K562 (cell line): ENCODE data around the gene CDCP1. TPM values are rescaled to one million over a fixed set of nuclear protein-coding genes. Genes with fewer than 3 reads are reported as not detected.

Experiments
- ATAC-seq: fragments of 200-7000 bp; cut with Tn5 transposase; 3 replicates; pipeline ENCODE4 v1.9.1; 2020; ENCODE audit warnings: moderate library complexity
- BruUV-seq: library from RNA; stranded (reverse); fragments of 400-500 nt; replicated peaks from 2 replicates; lab custom pipeline; 2021; lab: Mats Ljungman, UMichigan
- CTCF ChIA-PET: fragments of 300-600 bp; formaldehyde crosslinking; extraction: SDS; loops from one replicate; lab custom pipeline; 2021; ENCODE audit warnings: low intra/inter-chr PET ratio; lab: Yijun Ruan, JAX
- POLR2A ChIA-PET: fragments of 300-600, 350-650 bp; sonication (Branson Sonifier 250); formaldehyde crosslinking; extraction: SDS; loops from one replicate; lab custom pipeline; 2021; ENCODE audit warnings: antibody characterized with exemption, inconsistent platforms; lab: Yijun Ruan, JAX
- DNase-seq, 4 experiments: peaks; one replicate each; pipeline versions ENCODE4 v3.0.0 to v3.0.0-alpha.2; 2011 to 2018; ENCODE audit warnings: low spot score in 3 of 4, mixed read lengths in 3 of 4; ENCODE audit errors: extremely low read depth in 1 of 4
- FAIRE-seq: peaks from 2 replicates; lab custom pipeline; 2011; peaks lifted over from hg19 to GRCh38; lab: Jason Lieb, UNC
- H2AFZ ChIP-seq: 2 replicates; pipeline ENCODE4 v1.6.0; 2011; ENCODE audit warnings: low read depth, low read length, control low read depth, inconsistent platforms
- H3K27ac ChIP-seq: fragments of 200-600 bp; 3 replicates; pipeline ENCODE4 v1.8.0; 2011; ENCODE audit warnings: low read depth, mild to moderate bottlenecking, control low read depth, inconsistent platforms, low read length, moderate library complexity, mixed read lengths; ENCODE audit errors: extremely low read depth
- H3K27me3 ChIP-seq, 2 experiments: fragments of 300-600 bp in 1 of 2; 2 replicates in 1 of 2; 3 replicates in 1 of 2; pipeline versions ENCODE4 v1.6.0 to v1.8.0; 2011; ENCODE audit warnings: inconsistent platforms in 2 of 2, low read length in 2 of 2, mild to moderate bottlenecking in 1 of 2, mixed read lengths in 1 of 2, moderate library complexity in 1 of 2; ENCODE audit not compliant: control insufficient read depth in 2 of 2, insufficient read depth in 2 of 2
- H3K36me3 ChIP-seq: fragments of 300-600 bp; 3 replicates; pipeline ENCODE4 v1.8.0; 2011; ENCODE audit warnings: mild to moderate bottlenecking, low read length, inconsistent platforms; ENCODE audit not compliant: control insufficient read depth, insufficient read depth
- H3K4me1 ChIP-seq, 2 experiments: fragments of 200-600 bp in 1 of 2; replicated peaks in 1 of 2; 2 replicates in 1 of 2; 3 replicates in 1 of 2; pipeline versions ENCODE4 v1.5.1 to v1.8.0; 2011; ENCODE audit warnings: inconsistent platforms in 2 of 2, low read length in 2 of 2, mild to moderate bottlenecking in 1 of 2, mixed read lengths in 1 of 2, moderate library complexity in 1 of 2; ENCODE audit not compliant: control insufficient read depth in 2 of 2, insufficient read depth in 2 of 2
- H3K4me2 ChIP-seq: 2 replicates; pipeline ENCODE4 v1.6.1; 2011; ENCODE audit warnings: low read length, control low read depth, inconsistent platforms, mixed read lengths; ENCODE audit not compliant: insufficient read depth
- H3K4me3 ChIP-seq: fragments of 200-600 bp; sonication (generic), shearing (Covaris generic); 2 replicates; pipeline ENCODE4 v1.5.1; 2016; ENCODE audit warnings: control low read depth, inconsistent platforms
- H3K79me2 ChIP-seq: fragments of 200-600 bp; 3 replicates; pipeline ENCODE4 v1.8.0; 2011; ENCODE audit warnings: low read length, inconsistent platforms; ENCODE audit not compliant: control insufficient read depth, insufficient read depth
- H3K9ac ChIP-seq, 2 experiments: 2 replicates each; pipeline versions ENCODE4 v1.6.0 to v1.6.1; 2011; ENCODE audit warnings: low read depth in 2 of 2, low read length in 2 of 2, control low read depth in 1 of 2, inconsistent platforms in 1 of 2, mild to moderate bottlenecking in 1 of 2, mixed read lengths in 1 of 2; ENCODE audit not compliant: insufficient read depth in 1 of 2
- H3K9me1 ChIP-seq: one replicate; pipeline ENCODE4 v1.6.0; 2011; ENCODE audit warnings: inconsistent platforms, mild to moderate bottlenecking, low read length, moderate library complexity; ENCODE audit not compliant: control insufficient read depth, insufficient read depth
- H3K9me3 ChIP-seq: replicated peaks from 2 replicates; pipeline ENCODE4 v1.5.1; 2011; ENCODE audit warnings: low read depth, low read length, inconsistent platforms; ENCODE audit not compliant: control insufficient read depth, insufficient read depth
- H4K20me1 ChIP-seq: replicated peaks from 2 replicates; pipeline ENCODE4 v1.6.1; 2011; ENCODE audit warnings: low read length, inconsistent platforms, mixed read lengths; ENCODE audit not compliant: control insufficient read depth, insufficient read depth
- ADNP ChIP-seq: fragments of 200-800 bp; sonication (Bioruptor generic); IDR thresholded peaks from 2 replicates; pipeline ENCODE4 v1.6.1; 2016; ENCODE audit warnings: missing genetic modification characterization, missing compliant biosample characterization
- DDX20 ChIP-seq: fragments of 450-650 bp; IDR thresholded peaks from 2 replicates; pipeline ENCODE4 v1.6.1; 2016; ENCODE audit warnings: missing genetic modification characterization, low read depth, mild to moderate bottlenecking, missing compliant biosample characterization, moderate library complexity
- HOXB6 ChIP-seq: fragments of 250-450 bp; sonication (Bioruptor Pico); IDR thresholded peaks from 2 replicates; pipeline ENCODE4 v1.5.1; 2022; ENCODE audit warnings: mild to moderate bottlenecking, borderline replicate concordance
- KLF13 ChIP-seq: fragments of 450-650 bp; IDR thresholded peaks from 2 replicates; pipeline ENCODE4 v1.6.1; 2016; ENCODE audit warnings: missing genetic modification characterization, low read depth, mild to moderate bottlenecking, missing compliant biosample characterization, moderate library complexity, borderline replicate concordance
- MAZ ChIP-seq, 2 experiments: fragments of 450-650 bp in 1 of 2; sonication (generic) in 1 of 2; formaldehyde crosslinking; IDR thresholded peaks in 1 of 2; conservative IDR thresholded peaks in 1 of 2; 2 replicates each; pipeline versions ENCODE4 v1.4.0 to v1.5.0; 2020; ENCODE audit warnings: mild to moderate bottlenecking in 1 of 2, missing genetic modification reagents in 1 of 2
- MECOM ChIP-seq: fragments of 250-450 bp; sonication (Bioruptor Pico); IDR thresholded peaks from 2 replicates; pipeline ENCODE4 v1.8.0; 2022; ENCODE audit warnings: inconsistent platforms
- MYNN ChIP-seq, 2 experiments: sonication (generic); formaldehyde crosslinking in 1 of 2; IDR thresholded peaks; 2 replicates each; pipeline versions ENCODE4 v1.5.0 to v1.6.1; 2016 to 2020; ENCODE audit warnings: antibody characterized with exemption in 1 of 2, missing genetic modification reagents in 1 of 2
- NBN ChIP-seq: fragments of 450-650 bp; IDR thresholded peaks from 2 replicates; pipeline ENCODE4 v1.6.1; 2016; ENCODE audit warnings: low read depth, mild to moderate bottlenecking
- NR4A1 ChIP-seq, 2 experiments: fragments of 250-450 bp in 1 of 2; fragments of 450-650 bp in 1 of 2; sonication (Bioruptor Pico) in 1 of 2; IDR thresholded peaks; 2 replicates each; pipeline versions ENCODE4 v1.4.0 to v1.6.1; 2016 to 2020; ENCODE audit warnings: mild to moderate bottlenecking in 2 of 2, missing compliant biosample characterization in 1 of 2, missing genetic modification characterization in 1 of 2, moderate library complexity in 1 of 2
- NUFIP1 ChIP-seq: fragments of 450-650 bp; IDR thresholded peaks from 2 replicates; pipeline ENCODE4 v1.6.1; 2018; ENCODE audit not compliant: partially characterized antibody
- RAD21 ChIP-seq, 2 experiments: fragments of 250-450 bp in 1 of 2; fragments of 450-650 bp in 1 of 2; sonication (Bioruptor Pico) in 1 of 2; formaldehyde crosslinking in 1 of 2; IDR thresholded peaks in 1 of 2; conservative IDR thresholded peaks in 1 of 2; 2 replicates each; pipeline versions ENCODE4 v1.4.0 to v1.8.0; 2020 to 2022; ENCODE audit warnings: mild to moderate bottlenecking in 2 of 2, moderate library complexity in 1 of 2
- SIN3B ChIP-seq: fragments of 450-650 bp; IDR thresholded peaks from 2 replicates; pipeline ENCODE4 v1.6.1; 2017; ENCODE audit warnings: low read depth, mild to moderate bottlenecking, moderate library complexity
- SMAD4 ChIP-seq: fragments of 250-450 bp; sonication (Bioruptor Pico); conservative IDR thresholded peaks from 2 replicates; pipeline ENCODE4 v1.8.0; 2021; ENCODE audit warnings: inconsistent platforms, mild to moderate bottlenecking, moderate library complexity
- TCF3 ChIP-seq: sonication (generic); formaldehyde crosslinking; IDR thresholded peaks from 2 replicates; pipeline ENCODE4 v1.4.0; 2020; ENCODE audit warnings: mild to moderate bottlenecking, missing genetic modification reagents
- ZNF384 ChIP-seq: IDR thresholded peaks from 2 replicates; pipeline ENCODE4 v1.6.1; 2012; ENCODE audit warnings: low read depth, low read length, improper control_type of control experiment
- ZNF445 ChIP-seq: fragments of 250-450 bp; sonication (Bioruptor Pico); IDR thresholded peaks from 2 replicates; pipeline ENCODE4 v1.4.0; 2020; ENCODE audit warnings: low read depth, mild to moderate bottlenecking, moderate library complexity
- ZNF561 ChIP-seq: fragments of 450-650 bp; formaldehyde crosslinking; conservative IDR thresholded peaks from 2 replicates; pipeline ENCODE4 v1.4.0; 2020; ENCODE audit warnings: mild to moderate bottlenecking, moderate library complexity
- WGBS: fragments of 100-300 bp; shearing (Covaris generic); methylation state at CpG from one replicate; pipeline ENCODE4 v1.1.6; 2016; ENCODE audit warnings: low coverage, mixed read lengths; ENCODE audit not compliant: insufficient coverage; ENCODE audit errors: missing lambda C conversion rate; 5-methylcytosine and 5-hydroxymethylcytosine counted together
- in situ Hi-C: fragments of 300-500 bp; cut with MboI; formaldehyde crosslinking; loops from 4 replicates; pipeline ENCODE4 v1.15.0; 2018; ENCODE audit warnings: inconsistent platforms, mixed read lengths
- intact Hi-C: fragments of 100-400 bp; cut with micrococcal nuclease; formaldehyde crosslinking; loops from 2 replicates; pipeline ENCODE4 v1.14.2; 2022
- polyA plus RNA-seq, 8 experiments: library from polyadenylated mRNA; depleted of rRNA in 4 of 8; stranded (reverse) in 5 of 8; unstranded in 3 of 8; fragments of >200 nt; fragmentation: Nextera tagmentation in 2 of 8; fragmentation: Illumina TruSeq in 1 of 8; extraction: Ambion mirVana in 2 of 8; extraction: Trizol in 1 of 8; gene quantifications; 2 replicates each; pipeline versions ENCODE4 v1.2.1 to v1.2.3, GENCODE V29; 2011 to 2014; ENCODE audit warnings: inconsistent platforms in 1 of 8, missing spikeins in 1 of 8
- total RNA-seq, 7 experiments: library from RNA; depleted of rRNA in 6 of 7; stranded (reverse); fragments of >200 nt in 6 of 7; fragmentation: Illumina TruSeq in 2 of 7; extraction: Trizol in 2 of 7; gene quantifications; 2 replicates each; pipeline versions ENCODE4 v1.2.1 to v1.2.3, GENCODE V29; 2011 to 2021; ENCODE audit warnings: low replicate concordance in 1 of 7
- TF ChIP-seq, protein P1 (sequence below): sonication (generic); formaldehyde crosslinking; IDR thresholded peaks from 2 replicates; pipeline ENCODE4 v1.8.1; 2022; ENCODE audit warnings: missing genetic modification reagents

The CDCP1 gene
- total and polyA plus RNA-seq, 9 of the 15 experiments (the other 6 are each of a cell fraction or from before 2014, with no cell fraction given), result 3.9 to 16.4 (median 5.2) TPM

DNA sequence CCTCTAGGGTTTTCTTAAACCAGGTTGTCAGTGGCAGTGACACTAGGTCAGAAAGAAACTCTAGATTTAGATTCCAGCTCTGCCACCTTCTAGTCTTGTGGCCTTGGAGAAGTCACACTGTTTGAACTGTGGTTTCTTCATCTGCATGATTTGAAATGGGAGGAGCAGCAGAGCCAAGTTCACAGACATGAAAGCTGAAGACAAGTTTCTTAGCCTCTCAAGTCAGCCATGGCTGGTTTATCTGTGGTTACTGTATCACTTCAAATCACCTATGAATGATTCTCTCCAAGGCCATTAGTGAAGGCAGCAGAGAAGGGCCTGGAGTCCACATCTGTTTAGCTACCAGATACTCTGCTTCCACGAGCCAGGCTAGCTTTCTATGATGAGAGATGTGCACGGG, 104.5 kb downstream of the CDCP1 start (continued):
- TF ChIP-seq, protein P1, sequence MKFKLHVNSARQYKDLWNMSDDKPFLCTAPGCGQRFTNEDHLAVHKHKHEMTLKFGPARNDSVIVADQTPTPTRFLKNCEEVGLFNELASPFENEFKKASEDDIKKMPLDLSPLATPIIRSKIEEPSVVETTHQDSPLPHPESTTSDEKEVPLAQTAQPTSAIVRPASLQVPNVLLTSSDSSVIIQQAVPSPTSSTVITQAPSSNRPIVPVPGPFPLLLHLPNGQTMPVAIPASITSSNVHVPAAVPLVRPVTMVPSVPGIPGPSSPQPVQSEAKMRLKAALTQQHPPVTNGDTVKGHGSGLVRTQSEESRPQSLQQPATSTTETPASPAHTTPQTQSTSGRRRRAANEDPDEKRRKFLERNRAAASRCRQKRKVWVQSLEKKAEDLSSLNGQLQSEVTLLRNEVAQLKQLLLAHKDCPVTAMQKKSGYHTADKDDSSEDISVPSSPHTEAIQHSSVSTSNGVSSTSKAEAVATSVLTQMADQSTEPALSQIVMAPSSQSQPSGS, result no peak
- no peak for TF ChIP-seq HOXB6 (CRISPR knock-in tag)

DNA sequence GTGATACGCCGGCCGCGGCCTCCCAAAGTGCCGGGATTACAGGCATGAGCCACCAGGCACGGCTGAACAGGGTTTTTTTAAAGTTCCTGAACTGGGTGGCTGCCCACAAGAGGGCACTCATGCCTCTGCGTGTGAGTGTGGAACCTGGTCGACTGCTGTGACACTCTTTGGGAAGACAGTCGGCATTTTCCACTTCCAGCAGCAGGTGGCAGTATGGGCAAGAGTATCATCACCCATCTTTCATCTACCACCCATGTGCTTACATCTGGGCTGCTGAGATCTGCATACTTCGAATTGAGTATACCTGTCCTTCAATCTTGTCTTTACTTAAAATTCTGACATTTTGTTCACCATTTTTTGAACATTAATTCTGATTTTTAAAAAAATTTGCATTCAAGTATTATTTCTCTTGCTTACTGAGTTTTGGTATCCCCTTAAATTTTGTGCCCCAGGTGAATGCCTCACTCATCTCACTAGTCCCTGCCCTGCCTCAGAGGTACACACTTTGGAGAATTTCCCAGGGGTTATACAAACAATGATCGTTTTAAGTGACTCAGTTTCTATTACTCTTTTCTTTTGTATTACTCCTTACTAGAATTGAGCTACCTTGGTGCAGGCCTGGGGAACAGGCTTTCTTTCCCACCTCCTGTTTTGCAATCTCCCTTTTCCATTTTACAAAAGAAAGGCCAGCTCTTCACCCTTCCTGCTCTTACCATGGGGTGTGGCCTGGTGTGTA, 108.3 kb downstream of the CDCP1 start:
- CTCF ChIA-PET, result interaction anchor here (0.5 to 5.4 kb wide), 28 partner anchors 17 to 1041 kb away, joined by 3 to 94 read pairs (median 5); partner anchors contain the start of gene TMEM158
- in situ Hi-C loops (loop anchor here (5.0 to 25.0 kb wide), 6 partner anchors 299 to 1374 kb away; partner anchors contain the start of genes CCR5AS and CCRL2), intact Hi-C loops (loop anchor here (2.0 to 10.0 kb wide), 5 partner anchors 471 to 1167 kb away; partner anchors contain the start of gene CCR1)
- H3K4me3 ChIP-seq, result no peak overlapping the region
- no peak overlapping the region for H3K27ac ChIP-seq
- WGBS, result 0% methylated on average over 11 of the region's 11 CpGs
- FAIRE-seq (peak; percentile 100), DNase-seq (peak; percentile 94 to 97 (median 95)), ATAC-seq (peak; percentile 92)
- H2AFZ ChIP-seq, result peak overlapping the region; percentile 67
- no peaks in the 10 kb centered on the region for H3K79me2 ChIP-seq
- no peaks in the 10 kb centered on the region for H4K20me1 ChIP-seq
- BruUV-seq, result no TSS peak
- peak overlapping the region; percentile 33; the same call in 1 of the 2 replicates for H3K4me2 ChIP-seq
- H3K4me1 ChIP-seq, result peaks cover 9 to 19% of the 10 kb centered on the region in 2 experiments
- POLR2A ChIA-PET, result interaction anchor here (0.5 to 0.7 kb wide), 4 partner anchors 53 to 805 kb away, joined by 3 read pairs; no protein-coding TSS in a partner anchor
- no peaks in the 10 kb centered on the region for H3K9me3 ChIP-seq
- peaks cover 3 to 14% of the 10 kb centered on the region in 2 experiments; a peak in 4 of 5 replicates for H3K27me3 ChIP-seq
- no peaks in the 10 kb centered on the region for H3K36me3 ChIP-seq
- H3K9ac ChIP-seq, result no peak overlapping the region
- no peaks in the 10 kb centered on the region for H3K9me1 ChIP-seq
- TF ChIP-seq SMAD4 (CRISPR knock-in tag) (0 out of 2 replicates have a peak, but pooled peaks have one; percentile 43), NUFIP1 (no peak), KLF13 (tag) (peak; percentile 54; the same call in 1 of the 2 replicates), ZNF445 (CRISPR knock-in tag) (no peak), ZNF384 (peak; percentile 94), MAZ (CRISPR knock-in tag; conservative IDR thresholded peaks at IDR 0.05 in 1 of 2, IDR thresholded peaks at IDR 0.05 in 1 of 2) (peak; percentile 18 to 60; a peak in 1 of 4 replicates), ZNF561 (CRISPR knock-in tag) (no peak), RAD21 (CRISPR knock-in tag; conservative IDR thresholded peaks at IDR 0.05 in 1 of 2, IDR thresholded peaks at IDR 0.05 in 1 of 2) (peak; percentile 99 to 100), SIN3B (no peak), MECOM (CRISPR knock-in tag) (no peak; the same call in 1 of the 2 replicates), ADNP (tag) (no peak), MYNN (IDR thresholded peaks at IDR 0.05) (peak; percentile 41; the same call in 1 of the 2 replicates), MYNN (CRISPR knock-in tag; IDR thresholded peaks at IDR 0.05) (no peak), TCF3 (0 out of 2 replicates have a peak, but pooled peaks have one; percentile 5), NR4A1 (CRISPR knock-in tag; IDR thresholded peaks at IDR 0.05) (no peak), NR4A1 (tag; IDR thresholded peaks at IDR 0.05) (no peak), NBN (peak; percentile 90), DDX20 (tag) (no peak)
